ENCODE data around the gene SORBS1.

DNA sequence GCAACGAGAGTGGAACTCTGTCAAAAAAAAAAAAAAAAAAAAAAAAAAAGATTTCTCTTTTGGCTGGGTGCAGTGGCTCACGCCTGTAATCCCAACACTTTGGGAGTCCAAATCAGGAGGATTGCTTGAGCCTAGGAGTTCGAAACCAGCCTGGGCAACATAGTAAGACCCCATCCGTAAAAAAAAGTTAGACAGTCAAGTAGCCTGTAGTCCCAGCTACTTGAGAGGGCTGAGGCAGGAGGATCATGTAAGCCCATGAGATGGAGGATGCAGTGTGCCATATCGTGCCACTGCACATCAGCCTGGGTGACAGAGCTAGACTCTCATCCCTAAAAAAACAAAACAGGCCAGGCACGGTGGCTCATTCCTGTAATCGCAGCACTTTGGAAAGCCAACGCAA, 295.6 kb downstream of the SORBS1 start:
- TF ChIP-seq, protein P1, sequence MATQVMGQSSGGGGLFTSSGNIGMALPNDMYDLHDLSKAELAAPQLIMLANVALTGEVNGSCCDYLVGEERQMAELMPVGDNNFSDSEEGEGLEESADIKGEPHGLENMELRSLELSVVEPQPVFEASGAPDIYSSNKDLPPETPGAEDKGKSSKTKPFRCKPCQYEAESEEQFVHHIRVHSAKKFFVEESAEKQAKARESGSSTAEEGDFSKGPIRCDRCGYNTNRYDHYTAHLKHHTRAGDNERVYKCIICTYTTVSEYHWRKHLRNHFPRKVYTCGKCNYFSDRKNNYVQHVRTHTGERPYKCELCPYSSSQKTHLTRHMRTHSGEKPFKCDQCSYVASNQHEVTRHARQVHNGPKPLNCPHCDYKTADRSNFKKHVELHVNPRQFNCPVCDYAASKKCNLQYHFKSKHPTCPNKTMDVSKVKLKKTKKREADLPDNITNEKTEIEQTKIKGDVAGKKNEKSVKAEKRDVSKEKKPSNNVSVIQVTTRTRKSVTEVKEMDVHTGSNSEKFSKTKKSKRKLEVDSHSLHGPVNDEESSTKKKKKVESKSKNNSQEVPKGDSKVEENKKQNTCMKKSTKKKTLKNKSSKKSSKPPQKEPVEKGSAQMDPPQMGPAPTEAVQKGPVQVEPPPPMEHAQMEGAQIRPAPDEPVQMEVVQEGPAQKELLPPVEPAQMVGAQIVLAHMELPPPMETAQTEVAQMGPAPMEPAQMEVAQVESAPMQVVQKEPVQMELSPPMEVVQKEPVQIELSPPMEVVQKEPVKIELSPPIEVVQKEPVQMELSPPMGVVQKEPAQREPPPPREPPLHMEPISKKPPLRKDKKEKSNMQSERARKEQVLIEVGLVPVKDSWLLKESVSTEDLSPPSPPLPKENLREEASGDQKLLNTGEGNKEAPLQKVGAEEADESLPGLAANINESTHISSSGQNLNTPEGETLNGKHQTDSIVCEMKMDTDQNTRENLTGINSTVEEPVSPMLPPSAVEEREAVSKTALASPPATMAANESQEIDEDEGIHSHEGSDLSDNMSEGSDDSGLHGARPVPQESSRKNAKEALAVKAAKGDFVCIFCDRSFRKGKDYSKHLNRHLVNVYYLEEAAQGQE (IDR thresholded peaks at IDR 0.05; ENCODE audit: low read depth) = no peak
- no peak for TF ChIP-seq TEAD4 (IDR thresholded peaks at IDR 0.05)
- TF ChIP-seq, protein P2, sequence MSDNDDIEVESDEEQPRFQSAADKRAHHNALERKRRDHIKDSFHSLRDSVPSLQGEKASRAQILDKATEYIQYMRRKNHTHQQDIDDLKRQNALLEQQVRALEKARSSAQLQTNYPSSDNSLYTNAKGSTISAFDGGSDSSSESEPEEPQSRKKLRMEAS (IDR thresholded peaks at IDR 0.05) = no peak
- no peak for TF ChIP-seq ZBTB7A (IDR thresholded peaks at IDR 0.05; ENCODE audit: low read depth)
- TF ChIP-seq RAD21 (IDR thresholded peaks at IDR 0.05; ENCODE audit: low read depth) = no peak
- TF ChIP-seq TAF1 (IDR thresholded peaks at IDR 0.05; ENCODE audit: low read depth) = no peak
- no peak for TF ChIP-seq NFIC (IDR thresholded peaks at IDR 0.05)
- no peak for TF ChIP-seq FOXM1 (IDR thresholded peaks at IDR 0.05; ENCODE audit: borderline replicate concordance, low read depth)
- no peak for TF ChIP-seq CEBPB (IDR thresholded peaks at IDR 0.05)

Measured in Ishikawa (cell line).